Stimulated activated CD4-positive, alpha-beta T cell treated with anti-CD3 and anti-CD28 coated beads, Interleukin-2, amount 100 ng/mL, for 4 hours (primary cell): ENCODE results near the gene ASF1A.
"Not testable (repeated sequence)": the region's sequence is repeated elsewhere in the genome, so short reads cannot be mapped to it uniquely, and the experiment has no call there.

Source experiments
- DNase-seq: peaks from one replicate; pipeline ENCODE4 v3.0.0-alpha.2; 2020; ENCODE audit warnings: low read depth

ASF1A gene

DNA sequence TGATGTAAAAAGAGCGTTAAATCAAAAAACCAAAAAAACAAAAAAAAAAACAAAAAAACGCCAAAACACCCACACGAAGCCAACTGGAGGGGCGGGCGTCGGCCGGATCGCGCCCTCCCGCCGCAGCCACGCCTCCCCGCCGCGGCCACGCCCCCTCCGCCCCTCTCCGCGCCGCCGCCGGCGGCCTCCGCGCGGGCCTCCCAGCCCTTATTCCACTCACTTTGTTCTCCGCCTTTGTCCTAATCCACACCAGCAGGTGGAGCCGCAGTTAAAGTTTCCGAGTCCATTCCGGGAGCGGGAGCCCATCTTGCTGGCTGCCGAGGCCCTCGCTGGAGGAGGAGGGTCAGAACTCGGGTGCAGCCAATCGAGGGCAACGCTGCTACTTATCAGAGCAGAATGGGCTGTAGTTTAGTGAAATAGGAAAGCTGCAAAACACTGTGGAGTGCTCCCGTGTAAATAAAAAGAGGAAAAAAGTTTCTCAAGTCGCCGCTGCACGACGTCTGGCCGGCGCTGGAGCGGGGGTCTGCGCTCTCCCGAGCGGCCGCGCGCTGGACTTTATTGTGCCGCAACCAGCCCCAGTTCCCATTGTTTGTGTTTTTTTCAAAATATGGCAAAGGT is at the start of gene ASF1A:
Gene ASF1A, plus strand, starts transcription at position 346 of the 618 bp plus-strand sequence. Its CDS starts 262 bp downstream, at position 608.
- peak; percentile 89 for DNase-seq

DNA sequence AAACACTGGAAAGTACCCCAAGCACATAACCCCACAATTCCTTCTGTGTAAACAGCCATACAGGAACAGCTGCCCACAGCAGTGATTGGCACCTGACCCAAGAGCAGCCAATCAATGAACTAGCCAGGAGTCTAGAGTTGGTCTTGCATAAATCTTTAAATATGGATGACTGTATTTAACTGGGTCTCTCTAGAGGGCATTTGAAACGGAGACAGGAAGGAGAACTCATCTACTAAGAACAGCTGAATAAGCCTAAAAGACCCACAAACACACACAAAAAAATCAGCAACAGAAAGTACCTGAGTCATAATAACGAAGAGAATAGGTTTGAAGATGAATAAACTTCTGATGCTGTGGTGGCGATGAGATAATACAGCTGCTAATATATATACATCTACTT is 49.0 kb upstream of the ASF1A start:
- no peak for DNase-seq

DNA sequence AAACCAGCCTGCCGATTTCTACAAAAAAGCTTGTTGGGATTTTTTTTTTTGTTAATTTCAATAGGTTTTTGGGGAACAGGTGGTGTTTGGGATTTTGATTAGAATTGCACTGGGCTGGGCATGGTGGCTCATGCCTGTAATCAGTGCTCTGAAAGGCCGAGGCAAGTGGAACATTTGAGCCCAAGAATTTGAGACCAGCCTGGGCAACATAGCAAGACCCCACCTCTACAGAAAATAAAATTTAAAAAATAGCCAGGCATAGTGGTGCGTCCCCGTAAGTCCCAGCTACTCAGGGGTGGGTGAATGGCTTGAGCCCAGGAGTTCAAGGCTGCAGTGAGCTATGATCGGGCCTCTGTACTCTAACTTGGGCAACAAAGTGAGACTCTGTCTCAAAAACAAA is 40.5 kb upstream of the ASF1A start:
- DNase-seq: no peak

GRCh38 chr6:118856301-118856700 is 37.7 kb upstream of the ASF1A start:
- no peak for DNase-seq

- DNase-seq: no peak
Measured at GRCh38 chr6:118859517-118860064, 34.4 kb upstream of the ASF1A start.

DNA sequence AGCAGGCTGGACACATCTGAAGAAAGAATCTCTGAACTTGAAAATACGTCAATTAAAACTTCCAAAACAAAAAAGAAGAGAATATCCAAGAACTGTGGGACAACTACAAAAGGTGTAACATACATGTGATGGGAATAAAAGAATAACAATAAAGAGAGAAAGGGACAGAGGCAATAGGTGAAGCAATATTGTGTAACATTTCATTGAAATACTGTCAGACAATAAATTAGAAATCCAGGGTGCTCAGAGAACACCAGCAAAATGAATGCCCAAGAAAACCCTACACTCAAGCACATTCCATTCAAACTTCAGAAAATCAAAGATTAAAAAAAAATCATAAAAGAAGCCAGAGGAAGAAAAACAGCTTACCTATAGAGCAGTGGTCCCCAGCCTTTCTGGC is 33.6 kb upstream of the ASF1A start:
- DNase-seq: no peak

- DNase-seq: no peak
Measured at GRCh38 chr6:118860880-118861279, 33.1 kb upstream of the ASF1A start.

- no peak for DNase-seq
Measured at GRCh38 chr6:118862443-118862842, 31.5 kb upstream of the ASF1A start.

DNA sequence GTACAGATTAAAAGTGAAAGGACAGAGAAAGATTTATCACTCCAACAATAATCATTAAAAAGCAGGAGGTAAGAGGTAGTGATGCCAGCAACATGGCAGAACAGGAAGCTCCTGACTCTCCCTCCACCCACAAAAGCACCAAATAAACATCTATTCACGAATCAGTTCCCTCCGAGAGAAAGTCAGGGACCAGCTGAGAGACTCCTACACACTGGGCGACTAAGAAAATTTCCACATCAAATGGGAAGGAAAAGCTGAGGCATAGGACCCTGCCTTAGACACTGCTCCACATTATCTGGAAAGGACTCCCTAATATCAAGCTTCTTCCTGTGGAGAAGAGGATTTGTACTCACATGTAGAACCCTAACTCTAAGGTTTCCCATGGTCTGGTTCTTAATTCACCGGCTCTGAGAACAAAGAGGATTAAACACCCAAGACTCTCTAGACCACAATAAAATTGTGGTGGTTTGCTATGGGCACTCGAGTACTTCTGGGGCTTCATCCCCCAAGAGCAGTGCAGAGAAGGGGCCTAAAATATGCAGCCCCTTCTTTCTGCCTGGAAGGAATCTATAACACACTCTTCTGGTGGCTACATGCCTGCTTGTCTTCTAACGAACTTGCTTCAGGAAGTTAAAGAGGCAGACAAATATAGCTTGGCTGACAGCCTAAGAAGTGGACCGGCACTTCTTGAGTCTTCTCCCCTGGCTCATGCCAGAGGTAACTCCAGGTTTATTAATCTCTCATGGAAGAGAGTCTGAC is 29.4 kb upstream of the ASF1A start:
- DNase-seq: no peak

DNA sequence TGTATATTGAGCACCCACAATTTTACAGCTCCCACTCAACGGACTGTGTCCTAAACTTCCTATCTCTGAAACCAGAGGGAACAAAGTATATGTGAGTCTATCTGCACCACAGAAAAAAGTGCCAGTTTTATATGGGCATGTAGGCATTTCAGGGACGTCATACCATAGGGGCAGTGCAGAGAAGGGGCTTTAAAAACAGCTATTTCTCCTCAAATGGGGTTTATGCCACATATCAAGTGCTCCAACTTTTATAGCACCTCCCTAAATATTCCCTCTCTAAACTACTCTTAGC is 28.9 kb upstream of the ASF1A start:
- DNase-seq: no peak

DNA sequence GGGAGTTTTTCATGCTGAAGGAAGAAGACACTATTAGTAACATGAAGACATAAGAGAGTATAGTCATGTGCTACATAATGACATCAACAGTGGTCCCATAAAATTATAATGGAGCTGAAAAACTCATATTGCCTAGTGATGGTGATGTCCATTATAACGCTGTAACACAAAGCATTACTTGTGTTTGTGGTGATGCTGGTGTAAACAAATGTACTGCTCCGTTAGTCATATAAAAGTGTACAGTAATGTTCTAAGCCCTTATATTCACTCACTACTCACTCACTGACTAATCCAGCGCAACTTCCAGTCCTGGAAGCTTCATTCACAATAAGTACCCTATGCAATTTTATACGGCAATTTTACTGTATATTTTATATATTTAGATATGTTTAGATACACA is 26.8 kb upstream of the ASF1A start:
- DNase-seq: no peak

- DNase-seq: not testable (repeated sequence)
Measured at GRCh38 chr6:118868901-118869300, 25.1 kb upstream of the ASF1A start.

GRCh38 chr6:118869350-118869749 is 24.6 kb upstream of the ASF1A start:
- no peak for DNase-seq

GRCh38 chr6:118869894-118870589 is 23.9 kb upstream of the ASF1A start:
- DNase-seq: no peak

- DNase-seq: no peak
Measured at GRCh38 chr6:118871331-118871730, 22.6 kb upstream of the ASF1A start.

GRCh38 chr6:118872318-118872717 is 21.6 kb upstream of the ASF1A start:
- no peak for DNase-seq

DNA sequence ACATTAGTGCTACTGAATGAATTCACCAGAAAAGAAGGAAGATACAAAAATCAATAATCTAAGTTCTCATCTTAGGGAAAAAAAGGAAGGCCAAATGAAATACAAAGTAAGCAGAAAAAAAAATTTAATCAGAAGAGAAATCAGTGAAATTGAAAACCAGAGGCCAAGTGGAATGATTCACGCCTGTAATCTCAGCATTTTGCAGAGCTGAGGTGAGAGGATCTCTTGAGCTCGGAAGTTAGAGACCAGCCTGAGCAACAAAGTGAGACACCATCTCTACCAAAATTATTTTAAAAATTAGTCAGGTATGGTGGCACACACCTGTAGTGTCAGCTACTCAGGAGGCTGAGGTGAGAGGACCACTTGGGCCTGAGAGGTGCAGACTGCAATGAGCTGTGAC is 21.2 kb upstream of the ASF1A start:
- DNase-seq: no peak

- no peak for DNase-seq
Measured at GRCh38 chr6:118873239-118873638, 20.7 kb upstream of the ASF1A start.

DNA sequence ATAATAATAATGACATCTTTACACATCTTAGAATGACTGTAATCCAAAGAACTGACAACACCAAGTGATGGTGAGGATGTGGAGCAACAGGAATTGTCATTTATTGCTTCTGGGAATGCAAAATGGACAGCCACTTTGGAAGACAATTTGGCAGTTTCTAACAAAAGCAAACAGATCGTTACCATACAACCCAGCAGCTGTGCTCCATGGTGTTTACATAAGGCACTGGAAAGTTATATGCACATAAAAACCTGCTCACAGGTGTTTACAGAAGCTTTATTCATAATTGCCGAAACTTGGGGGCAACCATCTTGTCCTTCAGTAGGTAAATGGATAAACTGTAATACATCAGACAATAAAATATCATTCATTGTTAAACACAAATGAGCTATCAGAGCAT is 18.3 kb upstream of the ASF1A start:
- DNase-seq: no peak

GRCh38 chr6:118876198-118876597 is 17.8 kb upstream of the ASF1A start:
- no peak for DNase-seq

DNA sequence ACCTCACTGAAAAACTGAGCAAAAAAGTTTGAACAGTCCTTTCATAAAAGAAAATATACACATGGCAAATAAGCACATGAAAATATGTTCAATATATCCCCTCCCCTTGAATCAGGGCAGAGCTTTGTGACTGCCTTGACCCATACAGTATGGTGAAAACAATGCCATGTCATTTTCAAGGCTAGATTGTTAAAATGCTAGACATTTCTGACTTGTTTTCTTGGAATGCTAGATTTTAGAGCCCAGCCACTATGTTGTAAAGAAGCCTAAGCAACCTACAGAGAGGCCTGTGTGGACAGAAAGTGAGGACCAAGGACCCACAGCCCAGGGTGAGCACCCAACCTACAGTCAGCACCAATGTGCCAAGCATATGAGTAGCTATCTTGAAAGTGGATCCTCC is 17.1 kb upstream of the ASF1A start:
- DNase-seq: no peak

- DNase-seq: no peak
Measured at GRCh38 chr6:118877806-118878205, 16.1 kb upstream of the ASF1A start.
